ENCODE measurements around the gene NPAS2.

NPAS2 gene

GRCh38 chr2:100945930-100946607, 126.1 kb downstream of the NPAS2 start:
- no peak for DNase-seq

- DNase-seq, result no peak
Measured at GRCh38 chr2:100948942-100949811, 129.2 kb downstream of the NPAS2 start.

- no peak for DNase-seq
Measured at GRCh38 chr2:100952512-100952911, 132.6 kb downstream of the NPAS2 start.

GRCh38 chr2:100953406-100954043, 133.6 kb downstream of the NPAS2 start:
- DNase-seq, result no peak

GRCh38 chr2:100954044-100954420, 134.1 kb downstream of the NPAS2 start:
- DNase-seq, result no peak

GRCh38 chr2:100955226-100955625, 135.3 kb downstream of the NPAS2 start:
- no peak for DNase-seq

- DNase-seq, result no peak
Measured at GRCh38 chr2:100956081-100956480, 136.1 kb downstream of the NPAS2 start.

- no peak for DNase-seq
Measured at GRCh38 chr2:100957996-100958653, 138.2 kb downstream of the NPAS2 start.

- no peak for DNase-seq
Measured at GRCh38 chr2:100959225-100959880, 139.4 kb downstream of the NPAS2 start.

- DNase-seq, result no peak
Measured at GRCh38 chr2:100960688-100961087, 140.7 kb downstream of the NPAS2 start.

- DNase-seq, result no peak
Measured at GRCh38 chr2:100962366-100963025, 142.6 kb downstream of the NPAS2 start.

GRCh38 chr2:100963026-100963375, 143.1 kb downstream of the NPAS2 start:
- no peak for DNase-seq

GRCh38 chr2:100964222-100964621, 144.3 kb downstream of the NPAS2 start:
- no peak for DNase-seq

- no peak for DNase-seq
Measured at GRCh38 chr2:100964681-100965169, 144.8 kb downstream of the NPAS2 start.

GRCh38 chr2:100965596-100965995, 145.7 kb downstream of the NPAS2 start:
- no peak for DNase-seq

GRCh38 chr2:100967716-100968115, 147.8 kb downstream of the NPAS2 start:
- no peak for DNase-seq

- DNase-seq, result no peak
Measured at GRCh38 chr2:100968146-100969145, 148.5 kb downstream of the NPAS2 start.

GRCh38 chr2:100969998-100970397, 150.1 kb downstream of the NPAS2 start:
- no peak for DNase-seq

- DNase-seq, result no peak
Measured at GRCh38 chr2:100971221-100971620, 151.3 kb downstream of the NPAS2 start.

GRCh38 chr2:100972452-100972851, 152.5 kb downstream of the NPAS2 start:
- no peak for DNase-seq
